ENCODE data around the gene GPRIN3.

Gene GPRIN3

DNA sequence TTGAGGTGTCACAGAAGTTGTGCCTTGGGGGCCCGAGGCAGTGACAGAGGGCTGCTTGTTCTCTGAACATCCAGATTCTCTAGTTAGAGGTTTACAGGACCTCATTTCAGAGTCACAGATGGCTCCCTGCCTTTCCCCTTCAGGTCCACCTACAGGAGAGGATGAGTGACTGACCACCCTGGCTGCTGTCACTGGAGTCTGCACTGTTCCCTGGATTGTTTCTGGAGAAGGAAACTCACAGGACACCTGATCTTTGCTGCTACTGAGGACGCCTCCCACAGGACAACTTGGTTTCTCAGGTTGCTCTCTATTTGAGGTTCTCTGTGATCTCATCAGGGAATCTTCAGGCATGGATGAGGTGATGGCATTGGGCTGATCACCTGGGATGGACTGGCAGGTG lies 58.3 kb downstream of the GPRIN3 start:
- TF ChIP-seq, protein P1, sequence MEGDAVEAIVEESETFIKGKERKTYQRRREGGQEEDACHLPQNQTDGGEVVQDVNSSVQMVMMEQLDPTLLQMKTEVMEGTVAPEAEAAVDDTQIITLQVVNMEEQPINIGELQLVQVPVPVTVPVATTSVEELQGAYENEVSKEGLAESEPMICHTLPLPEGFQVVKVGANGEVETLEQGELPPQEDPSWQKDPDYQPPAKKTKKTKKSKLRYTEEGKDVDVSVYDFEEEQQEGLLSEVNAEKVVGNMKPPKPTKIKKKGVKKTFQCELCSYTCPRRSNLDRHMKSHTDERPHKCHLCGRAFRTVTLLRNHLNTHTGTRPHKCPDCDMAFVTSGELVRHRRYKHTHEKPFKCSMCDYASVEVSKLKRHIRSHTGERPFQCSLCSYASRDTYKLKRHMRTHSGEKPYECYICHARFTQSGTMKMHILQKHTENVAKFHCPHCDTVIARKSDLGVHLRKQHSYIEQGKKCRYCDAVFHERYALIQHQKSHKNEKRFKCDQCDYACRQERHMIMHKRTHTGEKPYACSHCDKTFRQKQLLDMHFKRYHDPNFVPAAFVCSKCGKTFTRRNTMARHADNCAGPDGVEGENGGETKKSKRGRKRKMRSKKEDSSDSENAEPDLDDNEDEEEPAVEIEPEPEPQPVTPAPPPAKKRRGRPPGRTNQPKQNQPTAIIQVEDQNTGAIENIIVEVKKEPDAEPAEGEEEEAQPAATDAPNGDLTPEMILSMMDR (IDR thresholded peaks at IDR 0.05; ENCODE audit: control insufficient read depth, extremely low read depth, insufficient read depth): no peak
- no peak for DNase-seq (ENCODE audit: low read depth)

GRCh38 chr4:89248879-89249281 lies 58.7 kb downstream of the GPRIN3 start:
- DNase-seq (ENCODE audit: low read depth): no peak
- no peak overlapping the region for H3K4me3 ChIP-seq (ENCODE audit: low read depth, low read length)
- TF ChIP-seq, protein P1 (IDR thresholded peaks at IDR 0.05; ENCODE audit: control insufficient read depth, extremely low read depth, insufficient read depth): no peak

More for the DNA sequence above, 58.3 kb downstream of the GPRIN3 start:
- no peak overlapping the region for H3K4me3 ChIP-seq (ENCODE audit: low read depth, low read length)

- TF ChIP-seq, protein P1 (IDR thresholded peaks at IDR 0.05; ENCODE audit: control insufficient read depth, extremely low read depth, insufficient read depth): no peak
- H3K4me3 ChIP-seq (ENCODE audit: low read depth, low read length): no peak overlapping the region
- DNase-seq (ENCODE audit: low read depth): no peak
These were observed 59.6 kb downstream of the GPRIN3 start for GRCh38 chr4:89247951-89248350.

GRCh38 chr4:89245459-89245858 lies 62.1 kb downstream of the GPRIN3 start:
- peak; percentile 74 for DNase-seq (ENCODE audit: low read depth)
- TF ChIP-seq, protein P1 (IDR thresholded peaks at IDR 0.05; ENCODE audit: control insufficient read depth, extremely low read depth, insufficient read depth): no peak
- no peak overlapping the region for H3K4me3 ChIP-seq (ENCODE audit: low read depth, low read length)

DNA sequence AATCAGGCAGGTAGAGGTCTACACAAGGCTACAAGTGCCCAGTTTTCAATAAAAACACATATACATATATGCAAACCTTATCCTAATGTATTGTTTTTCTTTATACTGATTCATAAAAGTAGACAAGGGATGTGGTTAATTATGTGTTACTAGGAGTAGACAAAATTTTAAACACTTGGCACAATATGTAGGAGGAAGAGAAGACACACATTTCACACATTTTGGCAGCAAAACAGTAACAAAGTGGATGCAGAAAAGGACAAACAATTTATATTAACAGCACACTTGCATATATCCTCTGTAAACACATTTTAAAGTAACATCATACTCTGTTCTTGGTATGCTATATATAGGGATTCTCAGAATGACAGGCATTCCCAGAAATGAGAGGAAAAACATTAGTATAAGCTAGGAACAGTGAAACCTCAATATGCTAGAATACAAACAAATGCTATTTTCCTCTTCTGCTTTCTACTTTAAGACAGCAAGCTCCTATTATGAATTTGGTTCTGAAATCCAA lies 63.8 kb downstream of the GPRIN3 start:
- DNase-seq (ENCODE audit: low read depth): no peak
- TF ChIP-seq, protein P1 (IDR thresholded peaks at IDR 0.05; ENCODE audit: control insufficient read depth, extremely low read depth, insufficient read depth): no peak
- no peak overlapping the region for H3K4me3 ChIP-seq (ENCODE audit: low read depth, low read length)

- H3K4me3 ChIP-seq (ENCODE audit: low read depth, low read length): no peak overlapping the region
- TF ChIP-seq, protein P1 (IDR thresholded peaks at IDR 0.05; ENCODE audit: control insufficient read depth, extremely low read depth, insufficient read depth): no peak
- no peak for DNase-seq (ENCODE audit: low read depth)
These were observed 64.5 kb downstream of the GPRIN3 start for GRCh38 chr4:89242864-89243732.

Measured in LNCaP clone FGC (cell line).